Esophagus (tissue), 2 donors: ENCODE data around the gene BCKDHA. TPM values are rescaled to one million over a fixed set of nuclear protein-coding genes. Genes with fewer than 3 reads are reported as not detected.
"Not testable (repeated sequence)": the region's sequence is repeated elsewhere in the genome, so short reads cannot be mapped to it uniquely, and the experiment has no call there.

Experiments
- H3K27ac ChIP-seq, 2 donors: one replicate each; pipeline ENCODE4 v1.5.1; 2013; ENCODE audit warnings: low read depth in 2 of 2, mild to moderate bottlenecking in 2 of 2, inconsistent platforms in 1 of 2, low read length in 1 of 2, moderate library complexity in 1 of 2
- H3K27me3 ChIP-seq, 2 donors: one replicate each; pipeline ENCODE4 v1.6.1; 2013; ENCODE audit warnings: low read length in 2 of 2, control low read depth in 1 of 2, mild to moderate bottlenecking in 1 of 2; ENCODE audit not compliant: insufficient read depth in 2 of 2, control insufficient read depth in 1 of 2
- H3K36me3 ChIP-seq, 2 donors: one replicate each; pipeline ENCODE4 v1.6.1; 2013; ENCODE audit warnings: low read length in 1 of 2; ENCODE audit not compliant: control insufficient read depth in 2 of 2, insufficient read depth in 2 of 2
- H3K4me1 ChIP-seq, 2 donors: one replicate each; pipeline ENCODE4 v1.6.1; 2013; ENCODE audit warnings: low read length in 1 of 2; ENCODE audit not compliant: control insufficient read depth in 2 of 2, insufficient read depth in 2 of 2
- H3K4me3 ChIP-seq, 2 donors: one replicate each; pipeline ENCODE4 v1.5.1; 2013; ENCODE audit warnings: low read length in 2 of 2, mild to moderate bottlenecking in 2 of 2, low read depth in 1 of 2, moderate library complexity in 1 of 2
- H3K9me3 ChIP-seq, 2 donors: one replicate each; pipeline ENCODE4 v1.6.1; 2013; ENCODE audit warnings: mild to moderate bottlenecking in 2 of 2, low read depth in 1 of 2, low read length in 1 of 2, moderate library complexity in 1 of 2; ENCODE audit not compliant: control insufficient read depth in 2 of 2, insufficient read depth in 1 of 2
- WGBS, 2 donors: extraction: QIAGEN DNeasy Blood & Tissue Kit; methylation state at CpG; one replicate each; pipeline ENCODE4 v1.1.7; 2013; 5-methylcytosine and 5-hydroxymethylcytosine counted together
- polyA plus RNA-seq, 2 donors: library from polyadenylated mRNA; stranded (reverse); fragments of 200-250 nt; gene quantifications; one replicate each; pipeline ENCODE4 v1.2.3, GENCODE V29; 2013
- donor health status: healthy with polysubstance abuse.
- donor health status: Bipolar disorder and iron deficiency.

BCKDHA gene
- polyA plus RNA-seq, 2 donors, result 37.0 to 61.8 TPM

- H3K27me3 ChIP-seq, result no peaks in the 10 kb centered on the region
- peaks cover 12 to 49% of the 10 kb centered on the region in 2 donors for H3K36me3 ChIP-seq
- peak overlapping the region; percentile 86 to 97 for H3K27ac ChIP-seq
- peak overlapping the region; percentile 59 to 76 for H3K4me3 ChIP-seq
- H3K4me1 ChIP-seq, result peaks cover 2 to 23% of the 10 kb centered on the region in 2 donors
- no peaks in the 10 kb centered on the region for H3K9me3 ChIP-seq
- WGBS, 2 donors, result 6 to 12% methylated on average over 23 of the region's 23 CpGs
Observed at GRCh38 chr19:41427647-41428480, 30.2 kb downstream of the BCKDHA start.

GRCh38 chr19:41428481-41428859 lies 30.9 kb downstream of the BCKDHA start:
- Histone ChIP-seq H3K9me3 (no peaks in the 10 kb centered on the region), H3K4me3 (peak overlapping the region; percentile 59 to 76), H3K27me3 (no peaks in the 10 kb centered on the region), H3K4me1 (peaks cover 2 to 22% of the 10 kb centered on the region in 2 donors), H3K27ac (peak overlapping the region; percentile 86 to 97), H3K36me3 (peaks cover 8 to 49% of the 10 kb centered on the region in 2 donors)
- WGBS, 2 donors, result 64 to 69% methylated on average over 1 of the region's 1 CpG

- 78 to 79% methylated on average over 6 of the region's 6 CpGs for WGBS, 2 donors
- Histone ChIP-seq H3K27ac (no peak overlapping the region), H3K4me1 (peaks cover 2 to 12% of the 10 kb centered on the region in 2 donors), H3K9me3 (no peaks in the 10 kb centered on the region), H3K4me3 (no peak overlapping the region), H3K36me3 (peaks cover 8 to 30% of the 10 kb centered on the region in 2 donors), H3K27me3 (no peaks in the 10 kb centered on the region)
Observed at GRCh38 chr19:41430922-41431321, 33.3 kb downstream of the BCKDHA start.

- Histone ChIP-seq H3K27me3 (no peaks in the 10 kb centered on the region), H3K36me3 (peaks cover 8 to 23% of the 10 kb centered on the region in 2 donors), H3K27ac (no peak overlapping the region), H3K4me1 (peaks cover 2 to 4% of the 10 kb centered on the region in 2 donors), H3K4me3 (no peak overlapping the region), H3K9me3 (no peaks in the 10 kb centered on the region)
- WGBS, 2 donors, result 74% methylated on average over 23 of the region's 23 CpGs
Observed at GRCh38 chr19:41431426-41432386, 34.1 kb downstream of the BCKDHA start.

GRCh38 chr19:41433171-41433570 lies 35.6 kb downstream of the BCKDHA start:
- 89 to 93% methylated on average over 18 of the region's 18 CpGs for WGBS, 2 donors

GRCh38 chr19:41434450-41434849 lies 36.8 kb downstream of the BCKDHA start:
- H3K4me3 ChIP-seq, result no peak overlapping the region
- no peaks in the 10 kb centered on the region for H3K27me3 ChIP-seq
- WGBS, 2 donors, result 76 to 77% methylated on average over 5 of the region's 5 CpGs
- H3K27ac ChIP-seq, result no peak overlapping the region
- no peaks in the 10 kb centered on the region for H3K9me3 ChIP-seq
- H3K36me3 ChIP-seq, result peaks cover 8 to 25% of the 10 kb centered on the region in 2 donors
- peaks cover 0 to 3% of the 10 kb centered on the region in 2 donors for H3K4me1 ChIP-seq

More at GRCh38 chr19:41433171-41433570, 35.6 kb downstream of the BCKDHA start:
- H3K36me3 ChIP-seq, result peaks cover 8 to 25% of the 10 kb centered on the region in 2 donors
- no peaks in the 10 kb centered on the region for H3K27me3 ChIP-seq
- no peaks in the 10 kb centered on the region for H3K9me3 ChIP-seq
- peaks cover 2 to 4% of the 10 kb centered on the region in 2 donors for H3K4me1 ChIP-seq
- no peak overlapping the region for H3K4me3 ChIP-seq
- no peak overlapping the region for H3K27ac ChIP-seq

- H3K27ac ChIP-seq, H3K9me3 ChIP-seq, H3K4me3 ChIP-seq, H3K4me1 ChIP-seq, H3K27me3 ChIP-seq: not testable (repeated sequence)
- WGBS, 2 donors, result 98% methylated on average over 11 of the region's 11 CpGs
- H3K36me3 ChIP-seq, result peaks cover 8 to 25% of the 10 kb centered on the region in 2 donors
Observed at GRCh38 chr19:41435376-41435775, 37.8 kb downstream of the BCKDHA start.

GRCh38 chr19:41435936-41436673 lies 38.5 kb downstream of the BCKDHA start:
- 92 to 96% methylated on average over 19 of the region's 19 CpGs for WGBS, 2 donors

GRCh38 chr19:41436674-41436951 lies 39.0 kb downstream of the BCKDHA start:
- Histone ChIP-seq H3K4me1 (peaks cover 3 to 7% of the 10 kb centered on the region in 2 donors), H3K27me3 (no peaks in the 10 kb centered on the region), H3K27ac (no peak overlapping the region), H3K36me3 (peaks cover 5 to 18% of the 10 kb centered on the region in 2 donors), H3K9me3 (no peaks in the 10 kb centered on the region), H3K4me3 (no peak overlapping the region)

More at GRCh38 chr19:41435936-41436673, 38.5 kb downstream of the BCKDHA start:
- H3K27ac ChIP-seq, result no peak overlapping the region
- H3K4me3 ChIP-seq, result no peak overlapping the region
- no peaks in the 10 kb centered on the region for H3K9me3 ChIP-seq
- peaks cover 8 to 22% of the 10 kb centered on the region in 2 donors for H3K36me3 ChIP-seq
- H3K27me3 ChIP-seq, result no peaks in the 10 kb centered on the region
- H3K4me1 ChIP-seq, result peaks cover 0 to 3% of the 10 kb centered on the region in 2 donors
